Right ventricle myocardium superior (tissue), 1 donor: ENCODE measurements around the gene GPC1. TPM values are rescaled to one million over a fixed set of nuclear protein-coding genes. Genes with fewer than 3 reads are reported as not detected.

Experiments used
- ATAC-seq: fragments of 200-7000 bp; cut with Tn5 transposase; one replicate; pipeline ENCODE4 v1.9.1; 2020; ENCODE audit warnings: mild to moderate bottlenecking; ENCODE audit not compliant: poor library complexity
- DNase-seq: peaks from one replicate; pipeline ENCODE4 v3.0.0-alpha.2; 2020
- intact Hi-C: fragments of 100-400 bp; cut with DNase I; formaldehyde crosslinking; loops from one replicate; pipeline ENCODE4 v1.11.2; 2022
- total RNA-seq: library from RNA; stranded (reverse); fragmentation: NEBNext Ultra II Directional; extraction: Animal tissue kit (Norgen Biotek cat#: 25700); gene quantifications from one replicate; pipeline ENCODE4 v1.2.1, GENCODE V29; 2021
- donor health status: DM: no; HTN: yes; CAD: no; lungs with severe emphysema.

Gene GPC1
- total RNA-seq, 1 donor from 2014 or later, result 154 TPM

GRCh38 chr2:240499309-240500301 lies 64.1 kb downstream of the GPC1 start:
- no peak for DNase-seq
- intact Hi-C loops, result no loop called here
- no peak for ATAC-seq

GRCh38 chr2:240500561-240501423 lies 65.3 kb downstream of the GPC1 start:
- no peak for DNase-seq

GRCh38 chr2:240501531-240501991 lies 66.1 kb downstream of the GPC1 start:
- no peak for ATAC-seq
- intact Hi-C loops, result no loop called here
- DNase-seq, result peak; percentile 17

More at GRCh38 chr2:240500561-240501423, 65.3 kb downstream of the GPC1 start:
- ATAC-seq, result no peak
- intact Hi-C loops, result no loop called here

- no peak for ATAC-seq
- intact Hi-C loops, result no loop called here
Measured at GRCh38 chr2:240502059-240502429, 66.6 kb downstream of the GPC1 start.

GRCh38 chr2:240502430-240503121 lies 67.1 kb downstream of the GPC1 start:
- DNase-seq, result no peak
- no peak for ATAC-seq
- intact Hi-C loops, result no loop called here

More at GRCh38 chr2:240502059-240502429, 66.6 kb downstream of the GPC1 start:
- no peak for DNase-seq

GRCh38 chr2:240503375-240503774 lies 67.9 kb downstream of the GPC1 start:
- intact Hi-C loops, result no loop called here
- no peak for DNase-seq
- ATAC-seq, result no peak

GRCh38 chr2:240503848-240504247 lies 68.4 kb downstream of the GPC1 start:
- no peak for DNase-seq

GRCh38 chr2:240505910-240506309 lies 70.4 kb downstream of the GPC1 start:
- no peak for DNase-seq
- no peak for ATAC-seq
- intact Hi-C loops, result no loop called here

More at GRCh38 chr2:240503848-240504247, 68.4 kb downstream of the GPC1 start:
- intact Hi-C loops, result no loop called here
- ATAC-seq, result no peak

- ATAC-seq (no peak), DNase-seq (no peak)
- intact Hi-C loops, result no loop called here
Measured at GRCh38 chr2:240506406-240507059, 71.1 kb downstream of the GPC1 start.

GRCh38 chr2:240507060-240507777 lies 71.8 kb downstream of the GPC1 start:
- DNase-seq (no peak), ATAC-seq (no peak)
- intact Hi-C loops, result no loop called here

- intact Hi-C loops, result no loop called here
- ATAC-seq (no peak), DNase-seq (no peak)
Measured at GRCh38 chr2:240507778-240508251, 72.4 kb downstream of the GPC1 start.

- intact Hi-C loops, result no loop called here
- ATAC-seq (no peak), DNase-seq (no peak)
Measured at GRCh38 chr2:240508832-240509545, 73.5 kb downstream of the GPC1 start.

- intact Hi-C loops, result loop anchor here (5.0 kb wide), 1 partner anchor 192 kb away; no protein-coding TSS in a partner anchor
- no peak for DNase-seq
- no peak for ATAC-seq
Measured at GRCh38 chr2:240509667-240510512, 74.4 kb downstream of the GPC1 start.

GRCh38 chr2:240510513-240511210 lies 75.2 kb downstream of the GPC1 start:
- ATAC-seq (no peak), DNase-seq (no peak)
- intact Hi-C loops, result loop anchor here (5.0 kb wide), 1 partner anchor 192 kb away; no protein-coding TSS in a partner anchor
